Erythroblast (primary cell): ENCODE results near the gene ZNRF1.
A peak's percentile ranks its signal among the peaks of the same experiment; 100 is the strongest.

ENCODE experiments used
- GATA1 ChIP-seq: IDR thresholded peaks from 2 replicates; pipeline ENCODE4 v1.6.1; 2011; ENCODE audit warnings: low read depth, mild to moderate bottlenecking, control low read depth, low read length, moderate library complexity
- POLR2A ChIP-seq: IDR thresholded peaks from 2 replicates; pipeline ENCODE4 v1.6.1; 2011; ENCODE audit warnings: mild to moderate bottlenecking, low read length

DNA sequence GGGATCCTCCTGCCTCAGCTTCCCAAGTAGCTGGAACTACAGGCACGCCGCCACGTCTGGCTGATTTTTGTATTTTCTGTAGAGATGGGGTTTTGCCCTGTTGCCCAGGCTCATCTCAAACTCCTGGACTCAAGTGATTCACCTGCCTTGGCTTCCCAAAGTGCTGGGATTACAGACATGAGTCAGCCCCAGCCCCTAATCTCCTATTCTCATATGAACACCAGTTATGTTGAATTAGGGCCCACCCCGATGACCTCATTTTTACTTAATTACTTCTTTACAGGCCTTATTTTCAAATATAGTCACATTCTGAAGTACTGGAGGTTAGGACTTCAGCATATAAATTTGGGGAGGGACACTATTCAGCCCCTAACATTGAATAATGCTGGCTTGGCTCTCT lies 49.2 kb downstream of the ZNRF1 start:
- TF ChIP-seq POLR2A (peak; percentile 31), GATA1 (no peak)
